Effector memory CD4-positive, alpha-beta T cell (primary cell): ENCODE results near the gene GPR26.

Experiments
- DNase-seq, 3 donors: peaks; one replicate each; pipeline ENCODE4 v3.0.0-alpha.2; 2020
- H3K27ac ChIP-seq: 2 replicates; pipeline ENCODE4 v1.7.0; 2013; ENCODE audit warnings: mild to moderate bottlenecking, low read length, moderate library complexity; ENCODE audit not compliant: insufficient read depth, poor library complexity, severe bottlenecking
- H3K27me3 ChIP-seq: replicated peaks from 2 replicates; pipeline ENCODE4 v1.7.0; 2013; ENCODE audit warnings: mild to moderate bottlenecking, low read length; ENCODE audit not compliant: insufficient read depth, control insufficient read depth, poor library complexity, severe bottlenecking
- H3K36me3 ChIP-seq: 2 replicates; pipeline ENCODE4 v1.7.0; 2013; ENCODE audit warnings: mild to moderate bottlenecking, low read length, moderate library complexity; ENCODE audit not compliant: control insufficient read depth, insufficient read depth
- H3K4me1 ChIP-seq: 2 replicates; pipeline ENCODE4 v1.7.0; 2013; ENCODE audit warnings: low read length, mild to moderate bottlenecking; ENCODE audit not compliant: control insufficient read depth, insufficient read depth, poor library complexity, severe bottlenecking
- H3K4me3 ChIP-seq: 2 replicates; pipeline ENCODE4 v1.7.0; 2013; ENCODE audit warnings: low read length, low read depth, mild to moderate bottlenecking; ENCODE audit not compliant: insufficient read depth, poor library complexity, severe bottlenecking
- H3K9me3 ChIP-seq: 2 replicates; pipeline ENCODE4 v1.7.0; 2013; ENCODE audit warnings: mild to moderate bottlenecking, low read length, moderate library complexity; ENCODE audit not compliant: control insufficient read depth

The GPR26 gene

DNA sequence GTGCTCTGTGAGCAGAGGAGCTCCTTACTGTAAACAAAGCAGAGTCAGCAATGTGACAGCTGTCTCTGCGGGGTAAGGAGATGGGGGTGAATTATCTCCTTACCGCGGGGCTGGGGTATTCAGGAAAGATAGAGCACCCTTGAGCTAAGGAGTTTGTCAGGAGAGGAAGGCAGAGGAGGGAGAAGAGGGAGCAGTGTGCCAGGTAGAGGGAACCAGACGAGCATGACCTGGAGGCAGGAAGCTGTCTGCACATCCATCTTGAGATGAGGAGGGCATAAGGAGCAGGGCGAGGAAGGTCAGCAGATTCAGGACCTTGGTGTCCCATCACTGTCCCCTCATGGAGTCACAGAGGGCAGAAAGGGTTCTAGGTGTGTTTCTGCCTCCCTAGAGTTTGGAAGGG is 32.5 kb upstream of the GPR26 start:
- Histone ChIP-seq H3K36me3 (no peaks in the 10 kb centered on the region), H3K27ac (no peak overlapping the region), H3K4me1 (no peaks in the 10 kb centered on the region), H3K9me3 (no peaks in the 10 kb centered on the region), H3K27me3 (no peaks in the 10 kb centered on the region), H3K4me3 (no peak overlapping the region)
- no peak for DNase-seq

DNA sequence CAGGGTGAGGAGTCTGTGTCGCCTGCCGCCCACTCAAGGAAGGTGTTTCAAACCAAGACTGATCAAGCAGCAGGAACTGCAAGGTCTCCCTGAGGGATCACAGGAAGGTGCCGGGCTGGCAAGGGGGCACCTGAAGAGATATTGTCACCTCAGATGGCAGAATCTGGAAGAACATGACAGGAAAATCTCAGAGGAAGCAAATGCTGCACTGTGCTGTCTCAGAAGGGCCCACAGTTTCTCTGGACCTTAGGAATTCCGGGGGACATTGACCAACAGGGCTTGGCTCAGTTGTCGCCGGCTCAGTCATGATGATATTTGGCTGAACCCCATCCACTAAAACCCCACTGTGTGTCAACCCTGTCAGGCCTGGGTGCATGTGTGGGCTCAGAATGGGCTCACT is 31.9 kb upstream of the GPR26 start:
- Histone ChIP-seq H3K4me1 (no peaks in the 10 kb centered on the region), H3K4me3 (no peak overlapping the region), H3K9me3 (no peaks in the 10 kb centered on the region), H3K36me3 (no peaks in the 10 kb centered on the region), H3K27me3 (no peaks in the 10 kb centered on the region), H3K27ac (no peak overlapping the region)
- no peak for DNase-seq

DNA sequence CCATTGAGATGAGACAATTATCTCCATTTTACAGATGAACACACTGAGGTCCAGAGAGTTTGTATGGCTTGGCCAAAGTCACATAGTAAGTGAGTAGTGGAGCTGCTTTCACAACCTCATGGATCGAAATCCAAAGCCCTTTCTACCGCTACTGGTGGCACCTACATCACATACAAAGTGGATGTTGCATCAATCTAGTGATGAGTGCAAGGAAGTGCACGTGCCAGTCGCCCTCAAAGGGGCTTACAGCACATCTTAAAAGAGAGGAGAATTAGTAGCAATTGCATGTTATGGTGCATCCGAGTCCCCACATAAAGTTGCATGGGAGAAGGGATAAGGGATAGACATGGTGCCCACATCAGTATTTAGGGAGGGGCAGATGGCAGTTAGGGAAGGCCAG is 31.0 kb upstream of the GPR26 start:
- Histone ChIP-seq H3K4me1 (no peaks in the 10 kb centered on the region), H3K4me3 (no peak overlapping the region), H3K9me3 (no peaks in the 10 kb centered on the region), H3K36me3 (no peaks in the 10 kb centered on the region), H3K27ac (no peak overlapping the region), H3K27me3 (no peaks in the 10 kb centered on the region)
- no peak for DNase-seq

DNA sequence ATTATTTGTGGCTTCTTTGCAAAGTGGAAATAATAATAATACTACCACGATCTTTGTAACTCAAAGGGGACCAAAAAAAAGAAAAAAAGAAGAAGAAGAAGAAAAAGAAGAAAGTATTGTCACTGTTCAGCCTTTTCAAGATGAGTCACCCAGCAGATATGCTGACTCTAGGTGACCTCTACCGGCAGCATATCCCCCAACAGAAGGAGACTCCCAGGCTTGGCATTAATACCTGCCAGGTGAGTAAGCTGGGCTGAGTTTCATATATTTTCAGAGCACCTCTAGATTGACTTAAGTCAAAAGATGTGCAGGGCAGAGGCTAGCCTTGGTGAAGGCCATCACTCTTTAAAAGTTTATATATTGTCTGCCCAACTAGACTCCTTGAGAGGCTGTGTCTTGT is 30.4 kb upstream of the GPR26 start:
- no peak overlapping the region for H3K27ac ChIP-seq
- no peaks in the 10 kb centered on the region for H3K4me1 ChIP-seq
- no peak overlapping the region for H3K4me3 ChIP-seq
- no peaks in the 10 kb centered on the region for H3K27me3 ChIP-seq
- H3K36me3 ChIP-seq, result no peaks in the 10 kb centered on the region
- H3K9me3 ChIP-seq, result no peaks in the 10 kb centered on the region
- DNase-seq, result no peak

DNA sequence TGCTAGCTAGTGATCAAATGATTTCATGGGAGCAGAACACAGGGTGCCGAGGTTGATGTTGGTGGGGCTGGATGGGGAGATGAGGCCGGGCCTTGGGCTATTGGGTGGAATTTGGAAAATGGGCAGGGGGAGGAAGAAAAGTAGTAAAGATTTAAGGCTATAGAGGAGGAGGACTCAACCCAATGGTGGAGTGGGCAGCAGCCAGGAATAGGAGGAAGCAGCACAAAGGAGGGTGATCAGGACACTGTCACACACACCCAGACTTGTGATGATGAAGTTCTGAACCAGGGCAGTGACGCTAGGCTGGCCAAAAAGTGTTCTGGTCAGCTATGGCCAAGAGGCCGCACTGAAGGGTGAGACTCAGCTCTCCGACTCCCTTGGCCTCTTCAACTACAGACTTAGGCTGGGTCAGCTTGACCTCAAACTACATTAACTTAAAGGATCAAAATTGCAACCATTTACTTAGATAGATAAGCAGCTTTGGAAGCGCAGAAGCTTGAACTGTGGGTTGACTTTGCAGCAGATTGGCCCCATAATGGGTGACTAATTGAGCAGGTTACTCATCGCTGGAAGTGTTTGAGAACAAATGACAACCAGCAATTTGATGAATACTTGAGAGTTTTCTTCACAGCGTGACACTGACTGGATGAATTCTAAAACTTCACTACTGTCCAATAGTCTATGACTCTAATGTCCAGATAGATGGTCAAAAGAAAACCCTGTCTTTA is 29.4 kb upstream of the GPR26 start:
- H3K36me3 ChIP-seq, result no peaks in the 10 kb centered on the region
- DNase-seq, result no peak
- no peak overlapping the region for H3K27ac ChIP-seq
- H3K27me3 ChIP-seq, result no peaks in the 10 kb centered on the region
- H3K4me1 ChIP-seq, result no peaks in the 10 kb centered on the region
- no peak overlapping the region for H3K4me3 ChIP-seq
- no peaks in the 10 kb centered on the region for H3K9me3 ChIP-seq

DNA sequence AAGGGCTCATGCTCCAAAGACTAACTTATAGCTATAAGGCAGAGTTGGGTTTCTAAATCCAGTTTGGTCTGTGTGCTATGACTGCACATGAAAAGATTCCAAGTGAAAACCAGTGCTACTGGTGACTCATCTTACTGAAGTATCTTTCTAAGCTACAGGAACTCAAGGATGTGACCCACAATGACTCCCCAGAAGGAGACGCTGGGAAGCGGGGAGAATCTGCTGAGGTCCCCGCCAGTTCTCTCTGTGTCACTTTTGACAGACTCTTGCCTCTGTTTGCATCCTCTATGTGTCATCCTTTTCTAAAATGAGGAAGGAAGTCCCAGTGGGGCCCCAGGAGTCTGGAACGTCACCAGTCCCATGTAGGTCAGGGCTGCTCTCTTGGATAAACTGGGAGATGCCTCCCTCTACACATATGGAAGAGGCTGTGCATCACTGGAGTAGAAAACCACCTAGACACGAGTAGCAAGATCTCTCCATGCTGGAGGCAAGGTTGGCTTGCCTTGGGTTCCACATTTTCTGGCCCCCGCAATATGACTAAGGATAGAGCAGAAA is 28.8 kb upstream of the GPR26 start:
- Histone ChIP-seq H3K4me3 (no peak overlapping the region), H3K27me3 (no peaks in the 10 kb centered on the region), H3K4me1 (no peaks in the 10 kb centered on the region), H3K9me3 (no peaks in the 10 kb centered on the region), H3K36me3 (no peaks in the 10 kb centered on the region), H3K27ac (no peak overlapping the region)
- DNase-seq, result no peak

DNA sequence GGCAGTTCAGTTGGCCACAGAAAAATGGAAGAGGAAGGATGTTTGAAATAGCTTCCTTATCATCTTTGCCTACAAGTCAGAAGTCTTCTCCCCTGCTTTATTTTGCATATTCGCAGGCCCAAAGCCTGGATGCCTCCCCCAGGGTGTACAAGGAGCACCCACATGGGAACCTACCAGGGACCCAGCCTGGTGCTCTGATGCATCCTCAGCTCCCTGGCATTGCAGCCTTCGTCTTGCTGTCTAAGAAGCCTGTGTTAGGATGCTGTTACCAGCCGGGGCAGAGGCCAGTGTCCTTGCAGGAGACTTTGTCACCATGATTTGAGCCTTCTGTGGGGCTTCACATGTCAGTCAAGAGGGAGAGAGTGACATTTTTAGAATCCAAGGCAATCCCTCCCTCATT is 27.0 kb upstream of the GPR26 start:
- H3K9me3 ChIP-seq, result no peaks in the 10 kb centered on the region
- H3K27ac ChIP-seq, result no peak overlapping the region
- no peak overlapping the region for H3K4me3 ChIP-seq
- H3K27me3 ChIP-seq, result no peaks in the 10 kb centered on the region
- no peak for DNase-seq
- no peaks in the 10 kb centered on the region for H3K4me1 ChIP-seq
- no peaks in the 10 kb centered on the region for H3K36me3 ChIP-seq

DNA sequence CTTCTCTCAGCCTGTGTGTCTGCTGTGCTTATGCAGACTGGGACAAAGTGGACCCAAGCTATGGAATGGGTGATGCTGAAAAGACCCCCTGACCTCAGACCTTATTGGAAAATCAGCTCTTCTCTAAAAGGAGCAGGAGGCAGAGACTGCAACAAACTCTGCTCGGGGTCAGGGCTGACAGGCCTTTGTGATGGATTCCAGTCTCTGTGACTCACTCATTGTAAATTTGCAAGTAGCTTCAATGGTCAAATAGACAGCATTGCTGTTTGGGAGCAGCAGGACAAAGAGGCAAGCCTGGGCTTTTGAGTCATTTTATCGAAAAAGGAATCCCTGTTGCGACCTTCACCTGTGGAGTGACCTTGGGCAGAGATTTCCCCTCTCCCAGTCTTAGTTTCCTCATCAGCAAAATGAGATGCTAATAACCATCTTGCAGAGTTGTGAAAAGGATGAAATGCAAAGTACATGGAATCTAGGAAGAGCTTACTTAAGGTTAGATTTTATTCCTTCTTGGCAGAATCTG is 26.1 kb upstream of the GPR26 start:
- Histone ChIP-seq H3K27me3 (no peaks in the 10 kb centered on the region), H3K4me3 (no peak overlapping the region), H3K36me3 (no peaks in the 10 kb centered on the region), H3K9me3 (no peaks in the 10 kb centered on the region), H3K4me1 (no peaks in the 10 kb centered on the region), H3K27ac (no peak overlapping the region)
- no peak for DNase-seq

DNA sequence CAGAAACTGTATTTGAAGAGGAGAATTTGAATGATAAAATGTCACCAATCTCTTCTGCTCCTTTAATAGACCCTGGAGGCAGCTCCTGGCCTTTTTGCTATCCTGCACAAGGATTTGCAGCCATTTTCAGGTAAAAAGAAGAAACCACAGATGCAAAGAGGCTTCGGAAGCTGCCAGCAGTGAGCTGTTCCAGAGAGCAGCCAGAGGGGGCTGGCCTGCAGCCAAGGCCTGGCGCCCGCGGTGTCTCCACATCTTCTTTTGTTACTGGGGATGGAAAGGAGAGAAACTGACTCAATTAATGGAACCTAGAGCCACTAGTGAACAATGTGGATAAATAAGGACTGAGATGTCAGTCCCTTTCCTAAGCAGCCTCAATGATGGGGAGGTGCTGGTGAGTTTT is 23.9 kb upstream of the GPR26 start:
- Histone ChIP-seq H3K36me3 (no peaks in the 10 kb centered on the region), H3K27ac (no peak overlapping the region), H3K4me1 (no peaks in the 10 kb centered on the region), H3K27me3 (no peaks in the 10 kb centered on the region), H3K9me3 (no peaks in the 10 kb centered on the region), H3K4me3 (no peak overlapping the region)
- DNase-seq, result no peak

DNA sequence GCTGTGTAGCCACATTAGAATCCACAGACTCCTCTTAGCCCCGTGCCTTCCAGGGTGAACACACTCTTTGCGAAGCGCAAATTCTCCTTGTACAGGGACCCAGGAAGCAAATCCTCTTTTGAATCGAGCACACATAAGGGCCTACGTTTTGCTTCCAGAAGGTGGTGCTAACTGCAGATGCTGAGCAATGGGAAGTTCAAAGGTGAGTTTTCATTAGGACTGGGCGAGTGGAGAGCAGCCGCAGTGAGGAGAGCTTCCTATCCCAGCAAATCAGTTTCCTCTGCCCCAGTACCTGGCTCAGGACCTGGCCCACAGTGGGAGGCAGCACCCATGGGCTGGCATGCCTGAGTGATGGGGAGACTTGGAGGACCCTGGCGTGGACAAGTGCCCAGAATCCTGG is 23.5 kb upstream of the GPR26 start:
- H3K4me3 ChIP-seq, result no peak overlapping the region

More for the DNA sequence above, 23.5 kb upstream of the GPR26 start:
- no peaks in the 10 kb centered on the region for H3K27me3 ChIP-seq
- no peak overlapping the region for H3K27ac ChIP-seq
- no peaks in the 10 kb centered on the region for H3K36me3 ChIP-seq
- H3K9me3 ChIP-seq, result no peaks in the 10 kb centered on the region
- DNase-seq, result no peak
- no peaks in the 10 kb centered on the region for H3K4me1 ChIP-seq
